ENCODE measurements around the gene IGSF21. TPM values are rescaled to one million over a fixed set of nuclear protein-coding genes. Genes with fewer than 3 reads are reported as not detected.

IGSF21 gene
- polyA plus RNA-seq, 2 of the 4 experiments (the other 2 are of a cell fraction): not detected

DNA sequence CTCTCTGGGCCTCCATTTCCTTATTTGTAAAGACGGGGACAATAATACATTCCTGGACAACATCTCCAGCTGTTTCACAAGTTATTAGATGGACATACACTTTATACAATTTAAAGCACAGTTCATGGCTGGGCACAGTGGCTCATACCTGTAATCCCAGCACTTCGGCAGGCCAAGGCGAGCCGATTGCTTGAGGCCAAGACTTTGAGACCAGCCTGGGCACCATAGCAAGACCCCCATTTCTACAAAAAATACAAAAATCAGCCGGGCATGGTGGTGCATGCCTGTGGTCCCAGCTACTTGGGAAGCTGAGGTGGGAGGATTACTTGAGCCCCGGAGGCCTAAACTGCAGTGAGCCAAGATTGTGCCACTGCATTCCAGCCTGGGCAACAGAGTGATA, 34.1 kb downstream of the IGSF21 start:
- DNase-seq (ENCODE audit: low read depth in 1 of 2, low spot score in 1 of 2) (no peak), FAIRE-seq (no peak), ATAC-seq (no peak)
- Histone ChIP-seq H3K4me2 (no peak overlapping the region), H3K4me3 (no peak overlapping the region), H3K9me3 (no peaks in the 10 kb centered on the region), H3K4me1 (peaks cover 2% of the 10 kb centered on the region; the same call in 1 of the 3 replicates), H3K27ac (no peak overlapping the region)
- POLR2A ChIA-PET: no interaction called here
- WGBS (ENCODE audit: missing lambda C conversion rate): 79% methylated on average over 5 of the region's 6 CpGs
- CTCF ChIA-PET: no interaction called here
- no peak for TF ChIP-seq POLR2AphosphoS2 (conservative IDR thresholded peaks at IDR 0.05; ENCODE audit: low read length)
- no peak for TF ChIP-seq PHF8 (IDR thresholded peaks at IDR 0.05; ENCODE audit: borderline replicate concordance, low read depth)
- no peak for TF ChIP-seq JUN (IDR thresholded peaks at IDR 0.05)
- TF ChIP-seq NFE2L2 (conservative IDR thresholded peaks at IDR 0.05; ENCODE audit: low read length): no peak
- TF ChIP-seq RCOR1 (IDR thresholded peaks at IDR 0.05; ENCODE audit: low read depth, low read length): no peak
- no peak for TF ChIP-seq SREBF2 (IDR thresholded peaks at IDR 0.05)
- TF ChIP-seq, protein P1, sequence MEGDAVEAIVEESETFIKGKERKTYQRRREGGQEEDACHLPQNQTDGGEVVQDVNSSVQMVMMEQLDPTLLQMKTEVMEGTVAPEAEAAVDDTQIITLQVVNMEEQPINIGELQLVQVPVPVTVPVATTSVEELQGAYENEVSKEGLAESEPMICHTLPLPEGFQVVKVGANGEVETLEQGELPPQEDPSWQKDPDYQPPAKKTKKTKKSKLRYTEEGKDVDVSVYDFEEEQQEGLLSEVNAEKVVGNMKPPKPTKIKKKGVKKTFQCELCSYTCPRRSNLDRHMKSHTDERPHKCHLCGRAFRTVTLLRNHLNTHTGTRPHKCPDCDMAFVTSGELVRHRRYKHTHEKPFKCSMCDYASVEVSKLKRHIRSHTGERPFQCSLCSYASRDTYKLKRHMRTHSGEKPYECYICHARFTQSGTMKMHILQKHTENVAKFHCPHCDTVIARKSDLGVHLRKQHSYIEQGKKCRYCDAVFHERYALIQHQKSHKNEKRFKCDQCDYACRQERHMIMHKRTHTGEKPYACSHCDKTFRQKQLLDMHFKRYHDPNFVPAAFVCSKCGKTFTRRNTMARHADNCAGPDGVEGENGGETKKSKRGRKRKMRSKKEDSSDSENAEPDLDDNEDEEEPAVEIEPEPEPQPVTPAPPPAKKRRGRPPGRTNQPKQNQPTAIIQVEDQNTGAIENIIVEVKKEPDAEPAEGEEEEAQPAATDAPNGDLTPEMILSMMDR (IDR thresholded peaks at IDR 0.05): no peak
- TF ChIP-seq NR3C1 (IDR thresholded peaks at IDR 0.05): no peak
- no peak for TF ChIP-seq HOXB13 (CRISPR knock-in tag; IDR thresholded peaks at IDR 0.05; ENCODE audit: low read depth)
- no peak for TF ChIP-seq CHD4 (IDR thresholded peaks at IDR 0.05; ENCODE audit: borderline replicate concordance)
- TF ChIP-seq RFX5 (IDR thresholded peaks at IDR 0.05): no peak
- no peak for TF ChIP-seq TFCP2L1 (CRISPR knock-in tag; IDR thresholded peaks at IDR 0.05)
- no peak for TF ChIP-seq RAD21 (conservative IDR thresholded peaks at IDR 0.05 in 1 of 2, IDR thresholded peaks at IDR 0.05 in 1 of 2)

DNA sequence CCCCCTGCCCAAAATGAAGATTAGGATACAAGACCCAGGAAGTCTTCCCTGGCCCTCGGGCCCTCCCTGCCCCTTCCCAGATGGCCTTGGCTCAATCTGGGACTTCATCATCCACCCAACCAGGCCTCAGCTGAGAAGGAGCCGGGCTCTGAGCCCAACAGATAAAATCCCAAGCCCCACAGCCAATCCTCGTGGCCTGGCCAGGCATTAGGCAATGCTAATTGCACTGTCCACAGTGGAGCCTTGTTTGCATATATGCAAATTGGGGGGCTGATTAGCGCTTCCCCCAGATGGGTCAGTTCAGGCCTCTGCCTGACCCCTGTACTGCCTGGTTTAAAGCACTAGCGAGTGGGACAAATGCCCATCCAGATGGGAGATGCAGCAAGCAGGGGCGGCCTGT, 34.9 kb downstream of the IGSF21 start:
- H3K4me3 ChIP-seq: no peak overlapping the region
- H3K27ac ChIP-seq: no peak overlapping the region
- FAIRE-seq (no peak), ATAC-seq (no peak), DNase-seq (ENCODE audit: low read depth in 1 of 2, low spot score in 1 of 2) (no peak)
- H3K9me3 ChIP-seq: no peaks in the 10 kb centered on the region
- WGBS (ENCODE audit: missing lambda C conversion rate): 42% methylated on average over 6 of the region's 6 CpGs
- ChIA-PET CTCF (interaction anchor here (1.1 to 1.7 kb wide), 2 partner anchors 9 to 11 kb away, joined by 3 to 7 read pairs; no protein-coding TSS in a partner anchor), POLR2A (no interaction called here)
- H3K4me1 ChIP-seq: peaks cover 2% of the 10 kb centered on the region; the same call in 1 of the 3 replicates
- TF ChIP-seq ZNF302 (CRISPR knock-in tag; IDR thresholded peaks at IDR 0.05): no peak
- no peak overlapping the region for H3K4me2 ChIP-seq

DNA sequence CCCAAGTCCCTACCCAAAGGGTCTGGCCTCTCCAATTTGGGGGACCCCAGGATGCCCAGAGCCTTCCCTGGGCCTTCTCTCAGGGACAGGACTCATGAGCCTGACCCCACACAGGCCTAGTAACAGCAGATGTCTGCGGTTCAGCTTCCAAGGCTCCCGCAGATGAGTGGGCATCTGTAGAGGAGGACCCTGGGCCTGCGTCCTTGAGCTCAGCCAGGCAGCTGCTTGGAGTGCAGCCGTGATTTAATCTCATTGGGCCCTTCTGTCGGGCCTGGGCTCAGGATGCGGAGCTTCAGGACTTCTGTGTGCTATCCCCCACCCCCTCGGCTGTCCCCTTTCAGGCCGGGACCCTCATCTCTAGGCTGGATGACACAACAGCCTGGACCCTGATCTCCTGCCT, 35.4 kb downstream of the IGSF21 start:
- ATAC-seq (no peak), DNase-seq (ENCODE audit: low read depth in 1 of 2, low spot score in 1 of 2) (no peak), FAIRE-seq (no peak)
- Histone ChIP-seq H3K4me1 (peaks cover 2% of the 10 kb centered on the region; the same call in 1 of the 3 replicates), H3K9me3 (no peaks in the 10 kb centered on the region), H3K27ac (no peak overlapping the region), H3K4me3 (no peak overlapping the region), H3K4me2 (no peak overlapping the region)
- 71% methylated on average over 3 of the region's 8 CpGs for WGBS (ENCODE audit: missing lambda C conversion rate)
- TF ChIP-seq CBX2 (IDR thresholded peaks at IDR 0.05; ENCODE audit: borderline replicate concordance, low read depth) (no peak), HEYL (CRISPR knock-in tag; IDR thresholded peaks at IDR 0.05) (no peak), PHF8 (IDR thresholded peaks at IDR 0.05; ENCODE audit: borderline replicate concordance, low read depth) (no peak), CHD2 (IDR thresholded peaks at IDR 0.05; ENCODE audit: low read length, partially characterized antibody) (no peak), ZSCAN20 (CRISPR knock-in tag; IDR thresholded peaks at IDR 0.05) (no peak), RAD21 (conservative IDR thresholded peaks at IDR 0.05 in 1 of 2, IDR thresholded peaks at IDR 0.05 in 1 of 2) (no peak), CBX8 (IDR thresholded peaks at IDR 0.05) (no peak), POLR2AphosphoS2 (conservative IDR thresholded peaks at IDR 0.05; ENCODE audit: low read length) (no peak), KDM5A (IDR thresholded peaks at IDR 0.05) (no peak), HOXA7 (CRISPR knock-in tag; IDR thresholded peaks at IDR 0.05) (no peak), FOSL2 (IDR thresholded peaks at IDR 0.05) (no peak), FOSL2 (CRISPR knock-in tag; IDR thresholded peaks at IDR 0.05) (no peak), EHF (CRISPR knock-in tag; IDR thresholded peaks at IDR 0.05) (no peak)
- TF ChIP-seq, protein P2, sequence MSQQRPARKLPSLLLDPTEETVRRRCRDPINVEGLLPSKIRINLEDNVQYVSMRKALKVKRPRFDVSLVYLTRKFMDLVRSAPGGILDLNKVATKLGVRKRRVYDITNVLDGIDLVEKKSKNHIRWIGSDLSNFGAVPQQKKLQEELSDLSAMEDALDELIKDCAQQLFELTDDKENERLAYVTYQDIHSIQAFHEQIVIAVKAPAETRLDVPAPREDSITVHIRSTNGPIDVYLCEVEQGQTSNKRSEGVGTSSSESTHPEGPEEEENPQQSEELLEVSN (IDR thresholded peaks at IDR 0.05; ENCODE audit: borderline replicate concordance, low read depth): no peak
- TF ChIP-seq, protein P3, sequence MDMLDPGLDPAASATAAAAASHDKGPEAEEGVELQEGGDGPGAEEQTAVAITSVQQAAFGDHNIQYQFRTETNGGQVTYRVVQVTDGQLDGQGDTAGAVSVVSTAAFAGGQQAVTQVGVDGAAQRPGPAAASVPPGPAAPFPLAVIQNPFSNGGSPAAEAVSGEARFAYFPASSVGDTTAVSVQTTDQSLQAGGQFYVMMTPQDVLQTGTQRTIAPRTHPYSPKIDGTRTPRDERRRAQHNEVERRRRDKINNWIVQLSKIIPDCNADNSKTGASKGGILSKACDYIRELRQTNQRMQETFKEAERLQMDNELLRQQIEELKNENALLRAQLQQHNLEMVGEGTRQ (IDR thresholded peaks at IDR 0.05): no peak
- CTCF ChIA-PET: interaction anchor here (0.5 to 1.7 kb wide), 3 partner anchors 10 to 616 kb away, joined by 3 to 7 read pairs (median 3); no protein-coding TSS in a partner anchor
- POLR2A ChIA-PET: no interaction called here
